Upper lobe of left lung (tissue), 4 donors: ENCODE measurements around the gene SLC25A20.

Experiments used
- POLR2A ChIP-seq, 4 donors: fragments of 450-650 bp; IDR thresholded peaks; one replicate each; pipeline ENCODE4 v1.5.1; 2016 to 2017; ENCODE audit warnings: antibody characterized with exemption in 4 of 4, mild to moderate bottlenecking in 2 of 4
- POLR2AphosphoS5 ChIP-seq, 2 donors: sonication (generic); formaldehyde crosslinking; IDR thresholded peaks; one replicate each; pipeline ENCODE4 v1.5.1; 2017; ENCODE audit warnings: antibody characterized with exemption in 2 of 2
- TF ChIP-seq, protein P1 (sequence below), 6 experiments: fragments of 450-650 bp in 4 of 6; fragments of 200-600 bp in 2 of 6; sonication (generic) in 2 of 6; IDR thresholded peaks; one replicate each; pipeline ENCODE4 v1.5.1; 2016 to 2019; ENCODE audit warnings: antibody characterized with exemption in 6 of 6

DNA sequence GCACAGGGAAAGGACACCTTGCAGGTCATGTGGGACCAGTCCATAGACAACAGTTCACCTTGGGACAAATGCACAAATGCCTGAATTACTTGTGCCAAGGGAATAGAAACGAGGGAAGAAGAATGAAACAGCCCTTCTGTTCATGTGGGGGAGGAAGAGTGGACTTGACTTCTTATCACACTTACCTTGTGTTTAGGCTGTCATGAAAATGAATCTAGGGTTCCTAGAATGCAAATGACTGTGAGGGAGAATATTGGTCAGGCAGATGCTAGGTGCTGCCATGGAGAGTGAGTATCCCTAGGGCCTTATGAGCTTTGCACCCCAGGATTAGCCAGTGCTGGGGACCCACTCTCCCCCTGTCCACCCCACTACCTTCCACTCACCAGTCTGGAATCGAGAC lies 40.0 kb downstream of the SLC25A20 start:
- TF ChIP-seq, protein P1, sequence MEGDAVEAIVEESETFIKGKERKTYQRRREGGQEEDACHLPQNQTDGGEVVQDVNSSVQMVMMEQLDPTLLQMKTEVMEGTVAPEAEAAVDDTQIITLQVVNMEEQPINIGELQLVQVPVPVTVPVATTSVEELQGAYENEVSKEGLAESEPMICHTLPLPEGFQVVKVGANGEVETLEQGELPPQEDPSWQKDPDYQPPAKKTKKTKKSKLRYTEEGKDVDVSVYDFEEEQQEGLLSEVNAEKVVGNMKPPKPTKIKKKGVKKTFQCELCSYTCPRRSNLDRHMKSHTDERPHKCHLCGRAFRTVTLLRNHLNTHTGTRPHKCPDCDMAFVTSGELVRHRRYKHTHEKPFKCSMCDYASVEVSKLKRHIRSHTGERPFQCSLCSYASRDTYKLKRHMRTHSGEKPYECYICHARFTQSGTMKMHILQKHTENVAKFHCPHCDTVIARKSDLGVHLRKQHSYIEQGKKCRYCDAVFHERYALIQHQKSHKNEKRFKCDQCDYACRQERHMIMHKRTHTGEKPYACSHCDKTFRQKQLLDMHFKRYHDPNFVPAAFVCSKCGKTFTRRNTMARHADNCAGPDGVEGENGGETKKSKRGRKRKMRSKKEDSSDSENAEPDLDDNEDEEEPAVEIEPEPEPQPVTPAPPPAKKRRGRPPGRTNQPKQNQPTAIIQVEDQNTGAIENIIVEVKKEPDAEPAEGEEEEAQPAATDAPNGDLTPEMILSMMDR (IDR thresholded peaks at IDR 0.05) = no peak
- TF ChIP-seq POLR2A (IDR thresholded peaks at IDR 0.05) (no peak), POLR2AphosphoS5 (IDR thresholded peaks at IDR 0.05) (no peak)
